BLaER1 (cell line): ENCODE data around the gene ADPRHL1.
"Not testable (repeated sequence)": the region's sequence is repeated elsewhere in the genome, so short reads cannot be mapped to it uniquely, and the experiment has no call there.

Experiments used
- H3K27ac ChIP-seq: shearing (Covaris generic); formaldehyde crosslinking; 2 replicates; pipeline ENCODE4 v1.8.1; 2022
- H3K27me3 ChIP-seq: shearing (Covaris generic); formaldehyde crosslinking; 2 replicates; pipeline ENCODE4 v1.8.1; 2022
- H3K36me3 ChIP-seq: shearing (Covaris generic); formaldehyde crosslinking; 2 replicates; pipeline ENCODE4 v1.8.1; 2022
- H3K4me1 ChIP-seq: shearing (Covaris generic); formaldehyde crosslinking; 2 replicates; pipeline ENCODE4 v1.8.1; 2022
- H3K4me2 ChIP-seq: shearing (Covaris generic); formaldehyde crosslinking; 2 replicates; pipeline ENCODE4 v1.8.1; 2022
- H3K4me3 ChIP-seq: shearing (Covaris generic); formaldehyde crosslinking; 2 replicates; pipeline ENCODE4 v1.8.1; 2022
- H3K9ac ChIP-seq: shearing (Covaris generic); formaldehyde crosslinking; 2 replicates; pipeline ENCODE4 v1.8.1; 2022
- H3K9me3 ChIP-seq: shearing (Covaris generic); formaldehyde crosslinking; 2 replicates; pipeline ENCODE4 v1.8.1; 2022
- H4K20me1 ChIP-seq: shearing (Covaris generic); formaldehyde crosslinking; 2 replicates; pipeline ENCODE4 v1.8.1; 2022
- Cebpa-rat ChIP-seq: shearing (Covaris generic); IDR thresholded peaks from 2 replicates; pipeline ENCODE4 v1.8.1; 2022

The ADPRHL1 gene

DNA sequence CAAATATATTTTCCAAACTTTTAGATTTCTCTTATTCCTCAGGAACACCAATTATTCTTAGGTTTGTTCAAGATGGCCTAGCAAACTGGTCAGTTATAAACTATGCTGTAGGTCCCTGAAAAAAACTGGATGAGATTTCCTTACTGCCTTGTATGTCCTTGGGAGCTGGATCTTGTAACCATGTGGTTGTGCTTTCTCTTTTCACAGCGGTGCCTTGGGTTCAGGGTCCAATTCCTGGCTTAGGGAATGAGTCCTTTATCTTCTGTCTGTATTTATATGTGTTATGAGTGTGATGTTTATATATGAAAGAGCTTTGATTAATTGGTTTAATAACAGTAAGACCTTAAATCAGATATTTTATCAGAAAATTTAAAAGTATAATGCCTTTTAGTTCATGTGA lies 65.9 kb downstream of the ADPRHL1 start:
- Histone ChIP-seq H3K27ac (no peak overlapping the region), H3K9me3 (peaks cover 83% of the 10 kb centered on the region), H4K20me1 (no peaks in the 10 kb centered on the region), H3K36me3 (peaks cover 23% of the 10 kb centered on the region), H3K4me3 (no peak overlapping the region), H3K9ac (no peak overlapping the region), H3K4me2 (no peak overlapping the region), H3K4me1 (no peaks in the 10 kb centered on the region), H3K27me3 (no peaks in the 10 kb centered on the region)
- TF ChIP-seq Cebpa-rat: no peak

DNA sequence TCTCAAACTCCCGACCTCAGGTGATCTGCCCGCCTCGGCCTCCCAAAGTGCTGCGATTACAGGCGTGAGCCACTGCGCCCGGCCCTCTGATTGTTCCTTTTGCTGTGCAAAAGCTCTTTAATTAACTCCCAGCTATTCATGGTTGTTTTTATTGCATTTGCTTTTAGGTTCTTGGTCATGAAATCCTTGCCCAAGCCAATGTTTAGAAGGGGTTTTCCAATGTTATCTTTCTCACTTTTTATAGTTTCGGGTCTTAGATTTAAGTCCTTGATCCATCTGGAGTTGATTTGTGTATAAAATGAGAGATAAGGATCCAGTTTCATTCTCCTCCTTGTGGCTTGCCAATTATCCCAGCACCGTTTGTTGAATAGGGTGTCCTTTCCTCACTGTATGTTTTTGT lies 70.2 kb downstream of the ADPRHL1 start:
- Histone ChIP-seq H4K20me1 (no peaks in the 10 kb centered on the region), H3K4me2 (no peak overlapping the region), H3K9me3 (peaks cover 69% of the 10 kb centered on the region), H3K27me3 (no peaks in the 10 kb centered on the region), H3K9ac (no peak overlapping the region), H3K4me1 (no peaks in the 10 kb centered on the region), H3K27ac (no peak overlapping the region), H3K36me3 (peaks cover 10% of the 10 kb centered on the region), H3K4me3 (no peak overlapping the region)
- TF ChIP-seq Cebpa-rat: no peak

DNA sequence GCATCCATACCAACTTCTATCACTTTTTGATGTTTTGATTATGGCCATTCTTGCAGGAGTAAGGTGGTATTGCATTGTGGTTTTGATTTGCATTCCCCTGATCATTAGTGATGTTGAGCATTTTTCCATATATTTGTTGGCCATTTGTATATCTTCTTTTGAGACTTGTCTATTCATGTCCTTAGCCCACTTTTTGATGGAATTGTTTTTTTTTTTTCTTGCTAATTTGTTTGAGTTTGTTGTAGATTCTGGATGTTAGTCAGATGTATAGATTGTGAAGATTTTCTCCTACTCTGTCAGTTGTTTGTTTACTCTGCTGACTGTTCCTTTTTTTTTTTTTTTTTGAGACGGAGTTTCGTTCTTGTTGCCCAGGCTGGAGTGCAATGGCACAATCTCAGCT lies 70.7 kb downstream of the ADPRHL1 start:
- peaks cover 63% of the 10 kb centered on the region for H3K9me3 ChIP-seq
- H3K27me3 ChIP-seq, H4K20me1 ChIP-seq, H3K4me2 ChIP-seq, H3K4me3 ChIP-seq, H3K36me3 ChIP-seq, H3K4me1 ChIP-seq, H3K27ac ChIP-seq, H3K9ac ChIP-seq: not testable (repeated sequence)

DNA sequence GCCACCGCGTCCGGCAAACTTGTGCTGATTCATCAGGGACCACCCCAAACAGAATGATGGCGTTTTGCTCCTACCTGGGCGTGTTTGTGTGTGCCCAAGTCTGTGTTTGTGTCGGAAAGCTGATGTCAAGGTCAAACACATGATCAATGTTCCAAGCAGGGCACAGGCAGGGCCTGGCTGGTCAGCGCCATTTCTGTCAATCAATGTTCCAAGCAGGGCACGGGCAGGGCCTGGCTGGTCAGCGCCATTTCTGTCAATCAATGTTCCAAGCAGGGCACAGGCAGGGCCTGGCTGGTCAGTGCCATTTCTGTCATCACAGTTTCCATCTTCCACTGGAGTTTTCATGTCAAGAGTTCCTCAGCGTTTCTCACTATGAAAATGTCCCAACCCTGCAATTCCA lies 74.5 kb downstream of the ADPRHL1 start:
- Histone ChIP-seq H4K20me1 (no peaks in the 10 kb centered on the region), H3K9me3 (peaks cover 26% of the 10 kb centered on the region), H3K27me3 (no peaks in the 10 kb centered on the region), H3K4me1 (no peaks in the 10 kb centered on the region), H3K27ac (no peak overlapping the region), H3K36me3 (no peaks in the 10 kb centered on the region), H3K9ac (no peak overlapping the region), H3K4me2 (no peak overlapping the region), H3K4me3 (no peak overlapping the region)
- no peak for TF ChIP-seq Cebpa-rat

GRCh38 chr13:113374511-113375175 lies 78.6 kb downstream of the ADPRHL1 start:
- no peak overlapping the region for H3K27ac ChIP-seq
- no peak overlapping the region for H3K4me3 ChIP-seq
- no peak for TF ChIP-seq Cebpa-rat
- no peaks in the 10 kb centered on the region for H3K36me3 ChIP-seq
- no peaks in the 10 kb centered on the region for H4K20me1 ChIP-seq
- no peak overlapping the region for H3K9ac ChIP-seq
- H3K4me2 ChIP-seq: no peak overlapping the region
- no peaks in the 10 kb centered on the region for H3K27me3 ChIP-seq
- H3K4me1 ChIP-seq: peaks cover 7% of the 10 kb centered on the region
- H3K9me3 ChIP-seq: no peaks in the 10 kb centered on the region

DNA sequence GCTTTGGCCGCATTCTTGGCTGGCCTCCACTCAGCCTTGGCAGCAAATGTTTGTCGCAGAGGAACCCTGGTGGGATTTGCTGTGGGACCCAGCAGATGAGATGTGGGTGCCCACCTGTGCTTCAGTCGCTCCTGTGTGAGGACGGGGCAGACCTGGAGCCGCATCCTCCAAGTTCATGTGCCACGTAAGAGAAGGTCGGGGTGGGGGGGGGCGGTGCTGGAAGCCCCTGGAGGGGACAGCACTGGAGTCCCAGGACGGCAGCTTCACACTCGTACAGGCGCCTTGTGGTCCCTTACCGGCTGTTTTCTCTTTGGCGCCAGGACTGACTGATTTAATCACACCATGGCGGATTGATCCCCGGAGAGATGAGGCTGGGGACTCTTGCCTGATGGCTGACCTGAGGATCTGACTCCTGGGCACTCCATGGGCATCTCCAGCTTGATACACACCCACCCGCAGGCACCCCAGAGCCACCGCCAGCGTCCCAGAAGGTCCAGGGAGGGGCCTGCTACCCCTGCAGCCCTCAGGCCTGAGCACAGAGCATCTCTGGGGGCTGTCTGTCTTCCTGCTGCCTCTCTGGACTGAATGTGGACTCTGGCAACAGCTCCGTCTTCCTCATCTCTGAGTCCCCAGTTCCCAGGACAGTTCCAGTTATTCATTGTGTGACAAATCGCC lies 79.3 kb downstream of the ADPRHL1 start:
- Histone ChIP-seq H3K9me3 (no peaks in the 10 kb centered on the region), H3K9ac (no peak overlapping the region), H3K4me2 (no peak overlapping the region), H3K4me1 (peaks cover 7% of the 10 kb centered on the region), H3K4me3 (no peak overlapping the region), H3K36me3 (no peaks in the 10 kb centered on the region), H3K27me3 (no peaks in the 10 kb centered on the region), H4K20me1 (no peaks in the 10 kb centered on the region), H3K27ac (no peak overlapping the region)
- TF ChIP-seq Cebpa-rat: no peak

DNA sequence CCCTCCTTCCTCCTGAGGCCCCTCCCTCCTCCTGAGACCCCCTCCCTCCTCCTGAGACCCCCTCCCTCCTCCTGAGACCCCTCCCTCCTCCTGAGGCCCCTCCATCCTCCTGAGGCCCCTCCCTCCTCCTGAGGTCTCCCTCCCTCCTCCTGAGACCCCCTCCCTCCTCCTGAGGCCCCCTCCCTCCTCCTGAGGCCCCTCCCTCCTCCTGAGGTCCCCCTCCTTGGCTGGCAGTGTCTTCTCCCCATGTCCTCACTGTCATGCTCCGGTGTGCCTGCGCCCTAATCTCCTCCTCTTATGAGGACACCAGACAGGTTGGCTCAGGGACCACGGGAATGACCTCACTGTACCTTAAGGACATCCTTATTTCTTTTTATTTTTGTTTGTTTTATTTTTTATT lies 81.6 kb downstream of the ADPRHL1 start:
- H3K27ac ChIP-seq, H3K4me1 ChIP-seq, H3K9me3 ChIP-seq, H3K36me3 ChIP-seq, H3K27me3 ChIP-seq, H4K20me1 ChIP-seq, H3K4me3 ChIP-seq, H3K4me2 ChIP-seq, H3K9ac ChIP-seq: not testable (repeated sequence)

DNA sequence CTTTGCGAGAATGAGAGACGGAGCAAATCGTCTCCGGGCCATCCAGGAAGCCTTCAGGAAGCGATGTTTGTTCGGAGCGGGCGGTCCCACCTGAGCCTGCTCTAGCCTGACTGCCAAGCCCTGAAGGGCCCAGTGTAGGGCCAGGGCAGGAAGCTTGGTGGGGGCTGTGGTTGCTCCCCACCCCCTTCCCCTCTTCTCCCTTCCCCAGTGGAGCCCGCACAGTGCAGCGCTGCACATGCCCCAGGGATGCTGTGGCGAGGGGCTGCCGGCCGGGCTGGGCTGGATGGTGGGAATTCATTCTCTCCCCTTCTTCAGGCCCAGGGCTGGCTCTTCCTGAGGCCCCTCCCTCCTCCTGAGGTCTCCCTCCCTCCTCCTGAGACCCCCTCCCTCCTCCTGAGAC lies 82.2 kb downstream of the ADPRHL1 start:
- no peaks in the 10 kb centered on the region for H4K20me1 ChIP-seq
- no peak overlapping the region for H3K4me3 ChIP-seq
- H3K36me3 ChIP-seq: no peaks in the 10 kb centered on the region

GRCh38 chr13:113369881-113370280 lies 83.4 kb downstream of the ADPRHL1 start:
- Histone ChIP-seq H3K4me2 (no peak overlapping the region), H3K27me3 (no peaks in the 10 kb centered on the region), H4K20me1 (no peaks in the 10 kb centered on the region), H3K27ac (no peak overlapping the region), H3K4me1 (peaks cover 11% of the 10 kb centered on the region), H3K36me3 (no peaks in the 10 kb centered on the region), H3K9ac (no peak overlapping the region), H3K4me3 (no peak overlapping the region), H3K9me3 (no peaks in the 10 kb centered on the region)
- TF ChIP-seq Cebpa-rat: no peak

More for the DNA sequence above, 82.2 kb downstream of the ADPRHL1 start:
- Histone ChIP-seq H3K4me2 (peak overlapping the region; percentile 71), H3K27me3 (no peaks in the 10 kb centered on the region), H3K9me3 (no peaks in the 10 kb centered on the region), H3K4me1 (peaks cover 7% of the 10 kb centered on the region), H3K27ac (no peak overlapping the region), H3K9ac (no peak overlapping the region)
- TF ChIP-seq Cebpa-rat: no peak

GRCh38 chr13:113369189-113369588 lies 84.1 kb downstream of the ADPRHL1 start:
- Histone ChIP-seq H3K9ac (no peak overlapping the region), H3K36me3 (no peaks in the 10 kb centered on the region), H4K20me1 (no peaks in the 10 kb centered on the region), H3K27ac (no peak overlapping the region), H3K9me3 (no peaks in the 10 kb centered on the region), H3K27me3 (peaks cover 2% of the 10 kb centered on the region; the same call in 1 of the 2 replicates), H3K4me1 (peaks cover 15% of the 10 kb centered on the region), H3K4me3 (no peak overlapping the region), H3K4me2 (no peak overlapping the region)
- TF ChIP-seq Cebpa-rat: no peak

DNA sequence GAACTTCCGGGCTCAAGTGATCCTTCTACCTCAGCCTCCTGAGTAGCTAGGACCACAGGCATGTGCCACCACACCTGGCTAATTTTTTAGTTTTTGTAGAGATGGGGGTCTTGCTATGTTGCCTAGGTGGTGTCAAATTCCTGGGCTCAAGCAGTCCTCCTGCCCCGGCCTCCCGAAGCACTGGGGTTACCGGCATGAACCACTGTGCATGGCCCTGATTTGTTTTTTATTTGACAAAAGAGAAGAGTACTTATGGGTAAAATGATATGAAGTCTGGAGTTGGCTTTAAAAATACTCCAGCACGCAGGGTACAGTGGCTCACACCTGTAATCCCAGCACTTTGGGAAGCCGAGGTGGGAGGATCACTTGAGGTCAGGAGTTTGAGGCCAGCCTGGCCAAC lies 84.9 kb downstream of the ADPRHL1 start:
- peaks cover 20% of the 10 kb centered on the region for H3K4me1 ChIP-seq
- not testable (repeated sequence) for H3K4me3 ChIP-seq, H3K9ac ChIP-seq, H4K20me1 ChIP-seq, H3K27ac ChIP-seq, H3K27me3 ChIP-seq, H3K36me3 ChIP-seq, H3K4me2 ChIP-seq, H3K9me3 ChIP-seq
